HepG2 (cell line): ENCODE data around the gene PNMA8B. TPM values are rescaled to one million over a fixed set of nuclear protein-coding genes. Genes with fewer than 3 reads are reported as not detected.

Experiments
- ATAC-seq: fragments of 200-7000 bp; cut with Tn5 transposase; 3 replicates; pipeline ENCODE4 v1.9.1; 2020; ENCODE audit warnings: mild to moderate bottlenecking, moderate library complexity
- BruUV-seq: library from RNA; stranded (reverse); fragments of 400-500 nt; replicated peaks from 2 replicates; lab custom pipeline; 2021; lab: Mats Ljungman, UMichigan
- CTCF ChIA-PET: fragments of 300-600 bp; formaldehyde crosslinking; extraction: SDS; loops from one replicate; lab custom pipeline; 2021; ENCODE audit warnings: low total read pairs, inconsistent platforms, low intra/inter-chr PET ratio; lab: Yijun Ruan, JAX
- POLR2A ChIA-PET: fragments of 350-600 bp; sonication (Branson Sonifier 250); formaldehyde crosslinking; loops from one replicate; lab custom pipeline; 2020; ENCODE audit warnings: antibody characterized with exemption, inconsistent platforms; lab: Yijun Ruan, JAX
- DNase-seq: peaks from one replicate; pipeline ENCODE4 v3.0.0-alpha.2; 2015; ENCODE audit warnings: low spot score
- FAIRE-seq: peaks from 3 replicates; lab custom pipeline; 2011; peaks lifted over from hg19 to GRCh38; lab: Jason Lieb, UNC
- H2AFZ ChIP-seq: one replicate; pipeline ENCODE4 v1.6.1; 2011; ENCODE audit warnings: low read length, inconsistent platforms
- H3K27ac ChIP-seq: fragments of 300-600 bp; 3 replicates; pipeline ENCODE4 v1.8.0; 2011; ENCODE audit warnings: mixed run types, mild to moderate bottlenecking, mixed read lengths, low read length, inconsistent platforms; ENCODE audit not compliant: insufficient read depth; ENCODE audit errors: extremely low read length
- H3K27me3 ChIP-seq, 2 experiments: fragments of 200-600 bp in 1 of 2; 2 replicates in 1 of 2; 3 replicates in 1 of 2; pipeline versions ENCODE4 v1.6.0 to v1.8.0; 2011; ENCODE audit warnings: low read length in 2 of 2, mild to moderate bottlenecking in 2 of 2, moderate library complexity in 2 of 2, inconsistent platforms in 1 of 2; ENCODE audit not compliant: insufficient read depth in 2 of 2, control insufficient read depth in 1 of 2
- H3K36me3 ChIP-seq, 2 experiments: fragments of 200-600 bp in 1 of 2; replicated peaks in 1 of 2; 2 replicates in 1 of 2; 3 replicates in 1 of 2; pipeline versions ENCODE4 v1.5.1 to v1.8.0; 2011; ENCODE audit warnings: low read length in 2 of 2, inconsistent platforms in 1 of 2; ENCODE audit not compliant: insufficient read depth in 2 of 2, control insufficient read depth in 1 of 2
- H3K4me1 ChIP-seq: 2 replicates; pipeline ENCODE4 v1.5.1; 2012; ENCODE audit warnings: low read length, inconsistent platforms; ENCODE audit not compliant: insufficient read depth
- H3K4me2 ChIP-seq: 2 replicates; pipeline ENCODE4 v1.6.0; 2011; ENCODE audit warnings: low read depth, low read length, inconsistent platforms
- H3K4me3 ChIP-seq, 3 experiments: fragments of 200-600 bp in 1 of 3; sonication (generic), shearing (Covaris generic) in 1 of 3; replicated peaks in 1 of 3; 2 replicates each; pipeline ENCODE4 v1.5.1; 2011 to 2016; ENCODE audit warnings: low read length in 3 of 3, inconsistent platforms in 2 of 3, low read depth in 2 of 3, mild to moderate bottlenecking in 2 of 3, control low read depth in 1 of 3, mixed read lengths in 1 of 3; ENCODE audit not compliant: insufficient read depth in 1 of 3
- H3K79me2 ChIP-seq: one replicate; pipeline ENCODE4 v1.6.1; 2011; ENCODE audit warnings: low read length, inconsistent platforms; ENCODE audit not compliant: insufficient read depth
- H3K9ac ChIP-seq: 2 replicates; pipeline ENCODE4 v1.6.0; 2011; ENCODE audit warnings: mild to moderate bottlenecking, low read depth, low read length, inconsistent platforms; ENCODE audit not compliant: insufficient read depth
- H3K9me3 ChIP-seq: 2 replicates; pipeline ENCODE4 v1.5.1; 2012; ENCODE audit warnings: mild to moderate bottlenecking, low read length
- H4K20me1 ChIP-seq: 2 replicates; pipeline ENCODE4 v1.6.0; 2011; ENCODE audit warnings: inconsistent platforms, mild to moderate bottlenecking, low read length, moderate library complexity; ENCODE audit not compliant: insufficient read depth
- CHD2 ChIP-seq: IDR thresholded peaks from 2 replicates; pipeline ENCODE4 v1.6.1; 2011; ENCODE audit warnings: low read depth, low read length, improper control_type of control experiment
- GFI1 ChIP-seq: sonication (generic); formaldehyde crosslinking; IDR thresholded peaks from 2 replicates; pipeline ENCODE4 v1.5.0; 2020; ENCODE audit warnings: missing genetic modification reagents, mild to moderate bottlenecking, borderline replicate concordance
- HNRNPUL1 ChIP-seq: fragments of 200-400 bp; formaldehyde crosslinking; IDR thresholded peaks from 2 replicates; pipeline ENCODE4 v1.6.1; 2017; ENCODE audit warnings: low read depth, mild to moderate bottlenecking, low read length, moderate library complexity
- JUNB ChIP-seq: sonication (generic); formaldehyde crosslinking; IDR thresholded peaks from 2 replicates; pipeline ENCODE4 v1.8.0; 2022; ENCODE audit warnings: missing genetic modification reagents, mild to moderate bottlenecking, borderline replicate concordance
- PATZ1 ChIP-seq: sonication (generic); formaldehyde crosslinking; IDR thresholded peaks from 2 replicates; pipeline ENCODE4 v1.4.0; 2020; ENCODE audit warnings: missing genetic modification reagents
- SIN3A ChIP-seq: IDR thresholded peaks from 2 replicates; pipeline ENCODE4 v1.6.1; 2011; ENCODE audit warnings: low read depth, mild to moderate bottlenecking, control low read depth, low read length, borderline replicate concordance
- TAF1 ChIP-seq: sonication (generic); formaldehyde crosslinking; IDR thresholded peaks from 2 replicates; pipeline ENCODE4 v1.4.0; 2020; ENCODE audit warnings: missing genetic modification reagents
- TAF15 ChIP-seq: fragments of 200-400 bp; formaldehyde crosslinking; IDR thresholded peaks from one replicate; pipeline ENCODE4 v1.6.1; 2018; ENCODE audit warnings: mild to moderate bottlenecking, low read depth, low read length; ENCODE audit not compliant: poor library complexity, severe bottlenecking
- TRAFD1 ChIP-seq: sonication (generic); formaldehyde crosslinking; IDR thresholded peaks from 2 replicates; pipeline ENCODE4 v1.5.1; 2020; ENCODE audit warnings: missing genetic modification reagents, mild to moderate bottlenecking, borderline replicate concordance
- ZNF589 ChIP-seq: sonication (generic); formaldehyde crosslinking; conservative IDR thresholded peaks from 2 replicates; pipeline ENCODE4 v1.8.0; 2022; ENCODE audit warnings: mild to moderate bottlenecking, moderate library complexity, missing genetic modification reagents
- ZNF704 ChIP-seq: sonication (generic); formaldehyde crosslinking; IDR thresholded peaks from 2 replicates; pipeline ENCODE4 v1.8.1; 2023; ENCODE audit warnings: mild to moderate bottlenecking, inconsistent platforms, moderate library complexity, missing genetic modification reagents, borderline replicate concordance
- ZNF724P ChIP-seq: sonication (generic); formaldehyde crosslinking; IDR thresholded peaks from 2 replicates; pipeline ENCODE4 v1.8.0; 2022; ENCODE audit warnings: missing genetic modification reagents, borderline replicate concordance
- ZNF777 ChIP-seq: sonication (generic); formaldehyde crosslinking; IDR thresholded peaks from 2 replicates; pipeline ENCODE4 v1.4.0; 2020; ENCODE audit warnings: missing genetic modification reagents
- whole genome bisulfite sequencing: methylation state at CpG from one replicate; pipeline ENCODE4 v1.1.6; 2017; ENCODE audit warnings: low lambda C conversion rate; 5-methylcytosine and 5-hydroxymethylcytosine counted together
- in situ Hi-C: cut with HindIII; loops from 2 replicates; pipeline ENCODE4 v1.10.0; 2017; ENCODE audit warnings: low pct_unique_long_range_greater_than_20kb; ENCODE audit not compliant: extremely low pct_ligation_motif_present
- intact Hi-C: fragments of 100-400 bp; cut with micrococcal nuclease; formaldehyde crosslinking; loops from one replicate; pipeline ENCODE4 v1.10.0; 2022; ENCODE audit not compliant: unreplicated experiment
- polyA plus RNA-seq, 8 experiments: library from polyadenylated mRNA; depleted of rRNA in 3 of 8; stranded (reverse) in 7 of 8; unstranded in 1 of 8; fragments of >200 nt; fragmentation: Illumina TruSeq in 4 of 8; extraction: Trizol in 4 of 8; gene quantifications; 2 replicates each; pipeline versions ENCODE4 v1.2.1 to v1.2.3, GENCODE V29; 2011 to 2016; ENCODE audit warnings: low read depth in 4 of 8, missing spikeins in 1 of 8, mixed read lengths in 1 of 8; ENCODE audit not compliant: insufficient read depth in 1 of 8
- total RNA-seq, 5 experiments: library from RNA; depleted of rRNA; stranded (reverse); fragments of >200 nt; fragmentation: Illumina TruSeq; extraction: Trizol; gene quantifications; 2 replicates each; pipeline ENCODE4 v1.2.3, GENCODE V29; 2016; ENCODE audit warnings: low read depth in 1 of 5

PNMA8B gene
- total and polyA plus RNA-seq, 2 of the 13 experiments (the other 11 are each of a cell fraction or from before 2014, with no cell fraction given), result not detected

GRCh38 chr19:46520616-46521015, 24.9 kb upstream of the PNMA8B start:
- ATAC-seq, result no peak
- in situ Hi-C loops (no loop called here), intact Hi-C loops (no loop called here)
- Histone ChIP-seq H2AFZ (no peak overlapping the region), H3K36me3 (no peaks in the 10 kb centered on the region), H3K9me3 (no peaks in the 10 kb centered on the region), H3K9ac (no peak overlapping the region), H3K27me3 (no peaks in the 10 kb centered on the region), H3K4me1 (no peaks in the 10 kb centered on the region), H3K4me2 (no peak overlapping the region), H3K79me2 (no peaks in the 10 kb centered on the region), H4K20me1 (no peaks in the 10 kb centered on the region), H3K27ac (no peak overlapping the region), H3K4me3 (no peak overlapping the region)
- POLR2A ChIA-PET, result no interaction called here
- WGBS, result 31% methylated on average over 5 of the region's 6 CpGs
- no peak for TF ChIP-seq SIN3A
- TF ChIP-seq TAF1 (CRISPR knock-in tag), result no peak
- TF ChIP-seq ZNF589 (CRISPR knock-in tag), result no peak
- no peak for DNase-seq
- CTCF ChIA-PET, result no interaction called here
- BruUV-seq, result no TSS peak
- FAIRE-seq, result no peak

- H2AFZ ChIP-seq, result no peak overlapping the region
- H3K79me2 ChIP-seq, result no peaks in the 10 kb centered on the region
- H3K4me1 ChIP-seq, result no peaks in the 10 kb centered on the region
- ATAC-seq (no peak), FAIRE-seq (no peak), DNase-seq (no peak)
- ChIA-PET CTCF (no interaction called here), POLR2A (no interaction called here)
- H4K20me1 ChIP-seq, result no peaks in the 10 kb centered on the region
- no peaks in the 10 kb centered on the region for H3K9me3 ChIP-seq
- H3K36me3 ChIP-seq, result no peaks in the 10 kb centered on the region
- WGBS, result 52% methylated on average over 6 of the region's 6 CpGs
- BruUV-seq, result no TSS peak
- TF ChIP-seq HNRNPUL1 (no peak), ZNF704 (CRISPR knock-in tag) (no peak), TRAFD1 (CRISPR knock-in tag) (no peak), PATZ1 (CRISPR knock-in tag) (no peak), TAF15 (no peak), GFI1 (CRISPR knock-in tag) (no peak), ZNF724P (CRISPR knock-in tag) (no peak), JUNB (CRISPR knock-in tag) (no peak), CHD2 (no peak), ZNF777 (no peak)
- H3K27ac ChIP-seq, result no peak overlapping the region
- no peaks in the 10 kb centered on the region for H3K27me3 ChIP-seq
- H3K9ac ChIP-seq, result no peak overlapping the region
- no peak overlapping the region for H3K4me2 ChIP-seq
- intact Hi-C loops (loop anchor here (10.0 kb wide), 1 partner anchor 233 kb away; no protein-coding TSS in a partner anchor), in situ Hi-C loops (no loop called here)
- no peak overlapping the region for H3K4me3 ChIP-seq
Measured at GRCh38 chr19:46517471-46517870, 21.8 kb upstream of the PNMA8B start.
